Stimulated activated CD8-positive, alpha-beta memory T cell treated with anti-CD3 and anti-CD28 coated beads, Interleukin-12 subunit alpha, Interleukin-12 subunit beta, amount 100 ng/mL, for 1 hour (primary cell): ENCODE measurements around the gene DNAL4.
"Not testable (repeated sequence)": the region's sequence is repeated elsewhere in the genome, so short reads cannot be mapped to it uniquely, and the experiment has no call there.

Experiments
- DNase-seq: peaks from one replicate; pipeline ENCODE4 v3.0.0-alpha.2; 2020; ENCODE audit warnings: low read depth

DNAL4 gene

GRCh38 chr22:38827510-38827909 lies 33.6 kb upstream of the DNAL4 start:
- no peak for DNase-seq

GRCh38 chr22:38826801-38827200 lies 32.9 kb upstream of the DNAL4 start:
- no peak for DNase-seq

- DNase-seq, result no peak
Observed at GRCh38 chr22:38826386-38826785, 32.4 kb upstream of the DNAL4 start.

DNA sequence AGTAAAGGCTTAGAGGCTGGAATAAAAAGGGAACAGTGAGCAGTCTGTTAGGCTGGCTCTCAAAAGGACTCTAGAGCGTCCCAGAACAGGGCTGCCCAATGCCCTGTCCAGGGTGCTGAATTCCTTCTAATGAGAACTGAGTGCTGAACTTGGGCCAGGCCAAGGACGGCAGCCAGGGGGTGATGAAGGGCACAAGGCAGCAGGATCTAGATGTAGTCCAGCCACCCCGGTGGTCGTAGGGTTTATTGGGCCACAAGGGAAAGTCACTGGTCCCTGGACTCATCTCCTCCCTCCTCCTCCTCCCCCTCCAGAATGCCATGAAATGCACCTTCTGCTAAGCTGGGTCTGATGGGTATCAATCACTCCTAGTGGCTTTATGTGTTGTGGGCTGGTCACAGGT lies 30.6 kb upstream of the DNAL4 start:
- DNase-seq, result no peak

DNA sequence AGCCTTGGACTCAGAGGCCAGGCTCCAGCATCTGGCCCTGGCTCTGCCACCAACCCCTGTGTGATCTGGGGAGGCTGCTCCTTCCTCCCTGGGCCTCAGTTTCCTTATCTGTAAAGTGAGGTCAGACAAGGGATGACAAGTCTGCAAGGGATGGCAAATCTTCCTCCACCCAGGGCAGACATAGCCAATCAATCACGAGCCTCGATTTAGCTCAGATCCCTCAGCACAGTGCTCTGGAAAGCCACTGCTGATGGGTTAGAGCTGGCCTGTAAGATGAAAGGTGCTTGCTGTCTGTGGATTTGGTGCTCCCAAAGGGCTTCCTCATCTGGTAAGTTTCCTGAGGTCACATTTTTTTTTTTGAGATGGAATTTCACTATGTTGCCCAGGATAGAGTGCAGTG lies 29.7 kb upstream of the DNAL4 start:
- no peak for DNase-seq

GRCh38 chr22:38823076-38823475 lies 29.1 kb upstream of the DNAL4 start:
- DNase-seq, result no peak

- DNase-seq, result no peak
Observed at GRCh38 chr22:38820020-38820419, 26.1 kb upstream of the DNAL4 start.

GRCh38 chr22:38819387-38819940 lies 25.5 kb upstream of the DNAL4 start:
- no peak for DNase-seq

GRCh38 chr22:38817196-38817595 lies 23.3 kb upstream of the DNAL4 start:
- DNase-seq, result no peak

DNA sequence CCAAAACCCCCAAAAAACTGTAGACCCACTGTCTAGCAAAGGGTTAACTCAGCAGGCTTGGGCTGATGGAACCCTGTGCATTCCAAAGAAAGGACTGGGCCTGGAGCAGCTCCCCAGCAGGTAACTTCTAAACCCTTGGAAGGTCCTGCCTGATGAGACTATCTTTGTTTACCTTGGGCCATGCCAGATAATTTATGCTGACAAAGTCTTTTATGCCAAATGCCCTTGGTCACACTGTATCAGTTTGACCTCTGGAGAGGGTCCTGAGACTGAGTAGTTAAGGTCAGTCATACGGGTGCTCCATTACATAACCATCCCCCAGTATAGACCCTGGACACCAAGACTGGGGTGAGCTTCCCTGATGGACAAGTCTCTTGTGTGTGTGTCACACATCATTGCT lies 21.9 kb upstream of the DNAL4 start:
- no peak for DNase-seq

- no peak for DNase-seq
Observed at GRCh38 chr22:38811241-38811640, 17.3 kb upstream of the DNAL4 start.

- not testable (repeated sequence) for DNase-seq
Observed at GRCh38 chr22:38805041-38805593, 11.2 kb upstream of the DNAL4 start.

- no peak for DNase-seq
Observed at GRCh38 chr22:38802671-38803121, 8.8 kb upstream of the DNAL4 start.

DNA sequence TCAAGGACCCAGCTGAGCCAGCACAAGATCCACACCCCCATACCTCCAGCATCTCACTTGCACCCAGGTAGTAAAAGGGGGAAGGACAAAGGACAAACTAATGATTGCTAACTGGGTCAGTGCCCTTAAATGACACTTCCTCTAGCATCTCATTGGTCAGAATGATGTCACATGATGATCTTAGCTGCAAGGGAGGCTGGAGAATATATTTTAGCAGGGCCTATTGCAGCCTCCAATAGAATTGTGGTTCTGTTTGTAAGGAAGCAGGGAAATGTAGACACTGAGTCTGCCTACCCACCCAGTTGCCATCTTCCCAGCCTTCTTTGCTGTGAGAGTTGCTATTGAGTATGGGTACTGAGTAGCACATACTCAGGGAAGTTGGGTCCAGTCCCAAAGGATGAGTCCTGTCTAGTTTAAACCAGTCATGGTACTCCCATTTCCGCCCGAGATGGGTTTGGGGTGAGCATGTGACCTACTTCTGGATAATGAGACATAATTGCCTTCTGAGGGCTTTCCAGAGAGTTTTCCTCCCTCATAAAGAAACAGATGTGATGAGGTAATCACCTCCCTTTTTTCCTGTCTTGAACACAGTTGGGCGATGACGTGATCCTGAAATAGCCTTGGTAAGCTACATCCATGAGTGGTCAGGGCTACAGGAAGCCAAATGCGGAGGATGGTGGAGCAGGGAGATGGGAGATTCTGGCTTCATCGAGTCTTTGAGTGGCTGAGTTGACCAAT lies 5.5 kb upstream of the DNAL4 start:
- no peak for DNase-seq

GRCh38 chr22:38798496-38798895 lies 4.6 kb upstream of the DNAL4 start:
- DNase-seq, result no peak

GRCh38 chr22:38796262-38796957 lies 2.5 kb upstream of the DNAL4 start:
- no peak for DNase-seq

DNA sequence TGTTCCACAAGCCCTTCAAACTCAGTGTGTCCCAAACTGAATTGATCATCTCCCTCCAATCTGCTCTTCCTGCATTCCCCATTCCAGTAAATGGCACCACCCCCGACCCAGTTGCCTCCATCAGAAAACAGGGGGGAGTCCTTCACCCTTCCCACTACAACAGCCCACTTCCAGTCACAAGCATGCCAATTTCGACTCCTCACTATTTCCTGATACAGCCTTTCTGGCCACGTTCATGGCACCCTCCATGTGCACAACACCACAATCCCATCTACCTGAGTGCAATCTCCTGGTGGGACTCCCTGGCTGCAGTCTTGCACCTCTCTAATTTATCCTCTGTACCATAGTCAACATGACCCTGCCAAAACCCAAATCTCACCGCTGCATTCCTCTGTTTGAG lies 1.6 kb upstream of the DNAL4 start:
- DNase-seq, result no peak

DNA sequence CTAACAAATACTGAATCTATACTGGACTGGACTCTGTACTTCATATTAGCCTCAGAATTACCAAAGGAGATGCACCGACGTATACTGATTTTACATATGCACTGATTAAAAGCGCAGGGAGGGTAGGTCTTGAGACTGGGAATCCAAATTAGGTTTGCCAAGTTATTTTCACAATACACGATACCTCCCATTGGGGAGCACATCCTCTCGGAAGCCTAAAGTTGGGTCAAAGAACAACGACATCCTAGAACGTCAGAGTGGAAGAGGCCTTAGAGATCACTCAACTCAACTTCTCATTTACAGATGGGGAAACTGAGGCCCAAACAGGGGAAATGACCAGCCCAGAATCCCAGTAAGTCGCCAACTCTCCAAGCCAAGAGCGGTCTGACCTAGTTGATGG lies 626 bp downstream of the DNAL4 start:
- no peak for DNase-seq

DNA sequence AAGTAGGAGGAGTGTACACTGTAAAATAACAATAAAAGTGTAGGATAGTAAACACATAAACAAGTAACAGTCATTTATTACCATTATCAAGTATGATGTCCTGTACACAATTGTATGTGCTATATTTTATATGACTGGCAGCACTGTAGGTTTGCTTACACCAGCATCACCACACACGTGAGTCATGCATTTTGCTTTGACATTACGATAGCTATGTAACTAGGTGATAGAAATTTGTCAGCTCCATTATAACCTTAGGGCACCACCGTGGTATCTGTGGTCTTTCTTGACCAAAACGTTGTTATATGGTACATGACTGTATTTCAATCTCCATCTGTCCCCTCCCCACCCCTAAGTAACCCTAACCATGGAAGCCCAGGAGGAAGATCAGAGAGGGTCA lies 1.1 kb downstream of the DNAL4 start:
- no peak for DNase-seq

GRCh38 chr22:38789606-38790005 lies 4.3 kb downstream of the DNAL4 start:
- DNase-seq, result no peak

DNA sequence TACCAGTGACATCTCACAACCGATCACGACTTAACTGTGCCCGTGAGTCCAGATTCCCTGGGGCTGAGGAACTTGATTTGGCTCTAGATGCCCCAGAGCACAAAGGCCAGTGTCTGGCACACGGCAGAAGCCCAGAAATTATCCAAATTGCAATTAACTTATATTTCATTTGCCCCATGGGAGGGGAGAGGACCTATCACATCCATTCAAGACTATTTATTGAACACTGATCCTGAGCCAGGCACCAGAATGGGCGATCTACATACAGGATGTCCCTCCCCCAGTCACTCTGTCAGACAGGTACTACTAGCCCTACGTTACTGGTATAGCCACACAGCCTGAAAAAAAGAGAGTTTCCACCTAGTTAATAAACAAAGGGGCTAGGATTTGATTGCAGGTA lies 5.1 kb downstream of the DNAL4 start:
- no peak for DNase-seq

GRCh38 chr22:38788021-38788816 lies 5.7 kb downstream of the DNAL4 start:
- DNase-seq, result no peak
